ENCODE measurements around the gene FKBP2. TPM values are rescaled to one million over a fixed set of nuclear protein-coding genes. Genes with fewer than 3 reads are reported as not detected.

Gene FKBP2
- total RNA-seq, 1 donor from 2014 or later, result 31.4 TPM

GRCh38 chr11:64235437-64236161 lies 5.3 kb upstream of the FKBP2 start:
- H3K27ac Mint-ChIP-seq, result peak overlapping the region; percentile 93
- peaks cover 80% of the 10 kb centered on the region for H3K4me1 Mint-ChIP-seq
- DNase-seq, result no peak
- POLR2A ChIA-PET, result interaction anchor here (1.3 to 2.0 kb wide), 4 partner anchors 9 to 50 kb away, joined by 4 to 11 read pairs (median 6); partner anchors contain the start of genes NUDT22, STIP1 and TRPT1
- CTCF ChIA-PET, result no interaction called here
- TF ChIP-seq CTCF (IDR thresholded peaks at IDR 0.05), result no peak
- ATAC-seq (ENCODE audit: low read depth), result no peak
- no peaks in the 10 kb centered on the region for H3K9me3 Mint-ChIP-seq
- intact Hi-C loops (cut with micrococcal nuclease), result loop anchor here (1.0 kb wide), 1 partner anchor 35 kb away; no protein-coding TSS in a partner anchor
- H3K36me3 Mint-ChIP-seq (ENCODE audit: low read depth), result peaks cover 36% of the 10 kb centered on the region
- peak overlapping the region; percentile 90 for H3K4me3 Mint-ChIP-seq
- no peaks in the 10 kb centered on the region for H3K27me3 Mint-ChIP-seq

GRCh38 chr11:64237484-64237951 lies 3.4 kb upstream of the FKBP2 start:
- ChIA-PET CTCF (interaction anchor here (0.6 kb wide), 1 partner anchor 39 kb away, joined by 3 read pairs; no protein-coding TSS in a partner anchor), POLR2A (interaction anchor here (0.8 to 1.5 kb wide), 5 partner anchors 11 to 68 kb away, joined by 3 to 5 read pairs (median 4); partner anchors contain the start of genes ESRRA, FERMT3, NUDT22 and TRPT1)
- Mint-ChIP-seq H3K27ac (peak overlapping the region; percentile 98), H3K36me3 (ENCODE audit: low read depth) (peaks cover 39% of the 10 kb centered on the region), H3K4me1 (peaks cover 73% of the 10 kb centered on the region), H3K4me3 (no peak overlapping the region), H3K27me3 (no peaks in the 10 kb centered on the region), H3K9me3 (no peaks in the 10 kb centered on the region)
- no peak for TF ChIP-seq CTCF (IDR thresholded peaks at IDR 0.05)
- intact Hi-C loops (cut with micrococcal nuclease), result no loop called here
- DNase-seq (no peak), ATAC-seq (ENCODE audit: low read depth) (no peak)

- CTCF ChIA-PET, result interaction anchor here (0.6 kb wide), 1 partner anchor 40 kb away, joined by 3 read pairs; no protein-coding TSS in a partner anchor
- no peaks in the 10 kb centered on the region for H3K27me3 Mint-ChIP-seq
- peaks cover 73% of the 10 kb centered on the region for H3K4me1 Mint-ChIP-seq
- DNase-seq (no peak), ATAC-seq (ENCODE audit: low read depth) (no peak)
- H3K36me3 Mint-ChIP-seq (ENCODE audit: low read depth), result peaks cover 43% of the 10 kb centered on the region
- intact Hi-C loops (cut with micrococcal nuclease), result no loop called here
- TF ChIP-seq CTCF (IDR thresholded peaks at IDR 0.05), result no peak
- POLR2A ChIA-PET, result interaction anchor here (0.7 to 5.9 kb wide), 5 partner anchors 7 to 32 kb away, joined by 4 to 60 read pairs (median 6); partner anchors contain the start of genes DNAJC4, FERMT3, NUDT22 and TRPT1
- no peaks in the 10 kb centered on the region for H3K9me3 Mint-ChIP-seq
- peak overlapping the region; percentile 98 for H3K27ac Mint-ChIP-seq
- H3K4me3 Mint-ChIP-seq, result no peak overlapping the region
These were observed 2.8 kb upstream of the FKBP2 start for GRCh38 chr11:64238076-64238475.

- no peak overlapping the region for H3K4me3 Mint-ChIP-seq
- TF ChIP-seq CTCF (IDR thresholded peaks at IDR 0.05), result no peak
- peaks cover 52% of the 10 kb centered on the region for H3K36me3 Mint-ChIP-seq (ENCODE audit: low read depth)
- peaks cover 74% of the 10 kb centered on the region for H3K4me1 Mint-ChIP-seq
- H3K9me3 Mint-ChIP-seq, result no peaks in the 10 kb centered on the region
- H3K27ac Mint-ChIP-seq, result peak overlapping the region; percentile 98
- H3K27me3 Mint-ChIP-seq, result no peaks in the 10 kb centered on the region
- ChIA-PET CTCF (no interaction called here), POLR2A (interaction anchor here (0.6 to 5.9 kb wide), 4 partner anchors 8 to 24 kb away, joined by 4 to 60 read pairs (median 13); partner anchors contain the start of genes DNAJC4, NUDT22 and TRPT1)
- intact Hi-C loops (cut with micrococcal nuclease), result no loop called here
- DNase-seq, result no peak
- no peak for ATAC-seq (ENCODE audit: low read depth)
These were observed 1.9 kb upstream of the FKBP2 start for GRCh38 chr11:64238999-64239398.

All from activated B cell treated with CpG ODN at 0.5 μM for 24 hours (primary cell).